GM06990 (cell line): Measurements from ENCODE around the gene NOP9.
A peak's percentile ranks its signal among the peaks of the same experiment; 100 is the strongest.

Experiments used
- DNase-seq: peaks from one replicate; pipeline ENCODE4 v3.0.0-alpha.2; 2011; ENCODE audit not compliant: insufficient read length; ENCODE audit errors: extremely low read depth
- H3K27me3 ChIP-seq: replicated peaks from 2 replicates; pipeline ENCODE4 v1.6.0; 2011; ENCODE audit warnings: low read length; ENCODE audit not compliant: control insufficient read depth, insufficient read depth
- H3K36me3 ChIP-seq: 2 replicates; pipeline ENCODE4 v1.5.1; 2011; ENCODE audit warnings: low read length; ENCODE audit not compliant: control insufficient read depth, insufficient read depth
- H3K4me3 ChIP-seq: replicated peaks from 2 replicates; pipeline ENCODE4 v1.5.1; 2011; ENCODE audit warnings: low read depth, mild to moderate bottlenecking, control low read depth, low read length
- CTCF ChIP-seq: IDR thresholded peaks from 2 replicates; pipeline ENCODE4 v1.5.1; 2011; ENCODE audit warnings: low read length, control low read depth, mild to moderate bottlenecking, inconsistent platforms; ENCODE audit not compliant: insufficient read depth, poor library complexity, severe bottlenecking

The NOP9 gene

GRCh38 chr14:24277071-24277470 is 22.6 kb upstream of the NOP9 start:
- TF ChIP-seq CTCF: no peak
- no peak for DNase-seq
- no peaks in the 10 kb centered on the region for H3K27me3 ChIP-seq
- no peak overlapping the region for H3K4me3 ChIP-seq
- H3K36me3 ChIP-seq: no peaks in the 10 kb centered on the region

- TF ChIP-seq CTCF: no peak
- Histone ChIP-seq H3K4me3 (no peak overlapping the region), H3K27me3 (no peaks in the 10 kb centered on the region), H3K36me3 (no peaks in the 10 kb centered on the region)
- no peak for DNase-seq
Measured at GRCh38 chr14:24277606-24278321, 21.9 kb upstream of the NOP9 start.

GRCh38 chr14:24278424-24278823 is 21.2 kb upstream of the NOP9 start:
- Histone ChIP-seq H3K27me3 (no peaks in the 10 kb centered on the region), H3K36me3 (no peaks in the 10 kb centered on the region), H3K4me3 (no peak overlapping the region)
- TF ChIP-seq CTCF: no peak
- no peak for DNase-seq

- H3K27me3 ChIP-seq: no peaks in the 10 kb centered on the region
- TF ChIP-seq CTCF: peak; percentile 58
- no peaks in the 10 kb centered on the region for H3K36me3 ChIP-seq
- DNase-seq: peak; percentile 43
- no peak overlapping the region for H3K4me3 ChIP-seq
Measured at GRCh38 chr14:24279301-24280186, 20.1 kb upstream of the NOP9 start.

- no peak for TF ChIP-seq CTCF
- no peak overlapping the region for H3K4me3 ChIP-seq
- DNase-seq: no peak
- H3K27me3 ChIP-seq: no peaks in the 10 kb centered on the region
- H3K36me3 ChIP-seq: no peaks in the 10 kb centered on the region
Measured at GRCh38 chr14:24280797-24281460, 18.7 kb upstream of the NOP9 start.
